Mesenchymal stem cell (in vitro differentiated cells and primary cell): ENCODE data around the gene CDKN2C.
"Not testable (repeated sequence)": the region's sequence is repeated elsewhere in the genome, so short reads cannot be mapped to it uniquely, and the experiment has no call there.

Source experiments
- DNase-seq: peaks from one replicate; pipeline ENCODE4 v3.0.0-alpha.2; 2013
- H2AFZ ChIP-seq: one replicate; pipeline ENCODE4 v1.6.1; 2013; ENCODE audit warnings: low read depth, mild to moderate bottlenecking, control low read depth, inconsistent platforms, low read length, moderate library complexity
- H2AK5ac ChIP-seq: 2 replicates; pipeline ENCODE4 v1.6.1; 2013; ENCODE audit warnings: low read length, moderate library complexity, mild to moderate bottlenecking, inconsistent platforms; ENCODE audit not compliant: severe bottlenecking
- H2BK120ac ChIP-seq: one replicate; pipeline ENCODE4 v1.6.1; 2013; ENCODE audit warnings: low read depth, mild to moderate bottlenecking, inconsistent platforms, low read length, moderate library complexity
- H2BK12ac ChIP-seq, 2 experiments: one replicate each; pipeline ENCODE4 v1.6.1; 2013; ENCODE audit warnings: inconsistent platforms in 2 of 2, low read length in 2 of 2, mild to moderate bottlenecking in 2 of 2, moderate library complexity in 2 of 2, control low read depth in 1 of 2
- H2BK15ac ChIP-seq: one replicate; pipeline ENCODE4 v1.6.1; 2013; ENCODE audit warnings: mild to moderate bottlenecking, low read depth, inconsistent platforms; ENCODE audit not compliant: poor library complexity, severe bottlenecking
- H2BK5ac ChIP-seq: 2 replicates; pipeline ENCODE4 v1.6.1; 2013; ENCODE audit warnings: low read depth, mild to moderate bottlenecking, low read length, control low read depth, inconsistent platforms; ENCODE audit not compliant: poor library complexity, severe bottlenecking
- H3K14ac ChIP-seq, 2 experiments: one replicate each; pipeline ENCODE4 v1.6.1; 2013; ENCODE audit warnings: inconsistent platforms in 2 of 2, low read length in 2 of 2, control low read depth in 1 of 2, mild to moderate bottlenecking in 1 of 2, moderate library complexity in 1 of 2
- H3K18ac ChIP-seq, 2 experiments: one replicate each; pipeline ENCODE4 v1.6.1; 2013; ENCODE audit warnings: inconsistent platforms in 2 of 2, low read length in 2 of 2, control low read depth in 1 of 2, low read depth in 1 of 2, mild to moderate bottlenecking in 1 of 2
- H3K23ac ChIP-seq, 2 experiments: one replicate each; pipeline ENCODE4 v1.6.1; 2013; ENCODE audit warnings: inconsistent platforms in 2 of 2, low read length in 2 of 2, mild to moderate bottlenecking in 2 of 2, moderate library complexity in 2 of 2, control low read depth in 1 of 2
- H3K27ac ChIP-seq: 2 replicates; pipeline ENCODE4 v1.5.1; 2013; ENCODE audit warnings: mild to moderate bottlenecking, moderate library complexity, low read length, control low read depth, inconsistent platforms; ENCODE audit not compliant: poor library complexity, severe bottlenecking
- H3K27me3 ChIP-seq, 2 experiments: 2 replicates each; pipeline versions ENCODE4 v1.6.1 to v1.7.0; 2013; ENCODE audit warnings: low read length in 2 of 2, mild to moderate bottlenecking in 2 of 2, moderate library complexity in 2 of 2, control low read depth in 1 of 2, inconsistent platforms in 1 of 2; ENCODE audit not compliant: control insufficient read depth in 1 of 2, insufficient read depth in 1 of 2
- H3K36me3 ChIP-seq, 2 experiments: 2 replicates each; pipeline versions ENCODE4 v1.6.1 to v1.7.0; 2013; ENCODE audit warnings: low read length in 2 of 2, control low read depth in 1 of 2, inconsistent platforms in 1 of 2, low read depth in 1 of 2, mild to moderate bottlenecking in 1 of 2; ENCODE audit not compliant: insufficient read depth in 2 of 2, control insufficient read depth in 1 of 2
- H3K4ac ChIP-seq, 2 experiments: one replicate each; pipeline ENCODE4 v1.6.1; 2013; ENCODE audit warnings: inconsistent platforms in 2 of 2, low read length in 2 of 2, mild to moderate bottlenecking in 2 of 2, moderate library complexity in 2 of 2, control low read depth in 1 of 2, low read depth in 1 of 2
- H3K4me1 ChIP-seq: 2 replicates; pipeline ENCODE4 v1.6.1; 2013; ENCODE audit warnings: low read depth, low read length, control low read depth; ENCODE audit not compliant: control insufficient read depth, insufficient read depth
- H3K4me2 ChIP-seq: 2 replicates; pipeline ENCODE4 v1.6.1; 2013; ENCODE audit warnings: low read length, mild to moderate bottlenecking, inconsistent platforms; ENCODE audit not compliant: poor library complexity, severe bottlenecking
- H3K4me3 ChIP-seq, 2 experiments: 2 replicates each; pipeline versions ENCODE4 v1.5.1 to v1.7.0; 2013; ENCODE audit warnings: low read length in 2 of 2, mild to moderate bottlenecking in 2 of 2, control low read depth in 1 of 2, low read depth in 1 of 2; ENCODE audit not compliant: insufficient read depth in 1 of 2
- H3K79me1 ChIP-seq: replicated peaks from 2 replicates; pipeline ENCODE4 v1.6.1; 2013; ENCODE audit warnings: mild to moderate bottlenecking, control low read depth, low read length, inconsistent platforms; ENCODE audit not compliant: poor library complexity, severe bottlenecking
- H3K9ac ChIP-seq: 2 replicates; pipeline ENCODE4 v1.7.0; 2013; ENCODE audit warnings: mild to moderate bottlenecking, low read length, moderate library complexity
- H3K9me3 ChIP-seq: 2 replicates; pipeline ENCODE4 v1.7.0; 2013; ENCODE audit warnings: mild to moderate bottlenecking, low read length; ENCODE audit not compliant: control insufficient read depth
- H4K8ac ChIP-seq: one replicate; pipeline ENCODE4 v1.6.1; 2013; ENCODE audit warnings: inconsistent platforms, mild to moderate bottlenecking, low read length, moderate library complexity
- H4K91ac ChIP-seq: one replicate; pipeline ENCODE4 v1.6.1; 2013; ENCODE audit warnings: mild to moderate bottlenecking, low read length, inconsistent platforms
- WGBS: methylation state at CpG from one replicate; pipeline ENCODE4 v1.1.7; 2013; ENCODE audit warnings: mixed read lengths; 5-methylcytosine and 5-hydroxymethylcytosine counted together

The CDKN2C gene

DNA sequence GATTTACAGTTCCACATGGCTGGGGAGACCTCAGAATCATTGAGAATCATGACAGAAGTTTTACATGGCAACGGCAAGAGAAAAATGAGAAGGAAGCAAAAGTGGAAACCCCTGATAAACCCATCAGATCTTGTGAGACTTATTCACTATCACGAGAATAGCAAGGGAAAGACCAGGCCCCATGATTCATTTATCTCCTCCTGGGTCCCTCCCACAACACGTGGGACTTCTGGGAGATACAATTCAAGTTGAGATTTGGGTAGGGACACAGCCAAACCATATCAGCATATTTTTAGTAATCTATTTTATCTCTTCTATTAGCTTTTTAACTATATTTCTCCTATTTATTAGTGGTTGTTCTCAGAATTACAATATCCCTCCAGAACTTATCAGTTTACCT lies 36.3 kb upstream of the CDKN2C start:
- not testable (repeated sequence) for H3K36me3 ChIP-seq, H4K8ac ChIP-seq, H2AK5ac ChIP-seq, H3K9me3 ChIP-seq, DNase-seq, H3K4me1 ChIP-seq, H2BK15ac ChIP-seq, H3K14ac ChIP-seq, H2BK5ac ChIP-seq, H2AFZ ChIP-seq, H2BK12ac ChIP-seq, H3K4ac ChIP-seq, H3K27ac ChIP-seq, H2BK120ac ChIP-seq, H3K4me2 ChIP-seq, H3K23ac ChIP-seq, H3K9ac ChIP-seq, H4K91ac ChIP-seq, H3K18ac ChIP-seq, H3K4me3 ChIP-seq, H3K27me3 ChIP-seq
- WGBS, result 100% methylated on average over 2 of the region's 3 CpGs
- peaks cover 17% of the 10 kb centered on the region for H3K79me1 ChIP-seq

DNA sequence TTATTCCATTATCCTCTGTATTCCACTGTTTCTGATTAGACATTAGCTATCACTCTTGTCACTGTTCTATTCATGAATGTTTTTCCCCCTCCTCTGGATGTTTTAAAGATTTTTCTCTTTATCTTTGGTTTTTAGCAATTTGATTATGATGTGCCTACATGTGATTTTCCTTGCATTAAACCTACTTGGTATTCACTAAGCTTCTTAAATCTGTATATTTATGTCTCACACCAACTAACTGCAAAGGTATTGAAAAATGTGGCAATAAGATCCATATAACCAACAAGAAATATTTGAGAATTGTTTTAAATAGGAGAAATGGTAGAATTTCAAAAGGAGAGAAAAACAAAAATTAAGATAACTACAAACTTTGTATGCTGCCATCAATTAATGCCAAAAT lies 35.2 kb upstream of the CDKN2C start:
- Histone ChIP-seq H3K9ac (no peak overlapping the region), H3K9me3 (no peaks in the 10 kb centered on the region), H2BK12ac (no peak overlapping the region), H3K4ac (no peak overlapping the region), H3K4me1 (no peaks in the 10 kb centered on the region), H3K79me1 (peaks cover 16% of the 10 kb centered on the region), H3K23ac (no peak overlapping the region), H3K18ac (no peak overlapping the region), H2AK5ac (no peak overlapping the region), H3K27ac (no peak overlapping the region), H3K4me3 (no peak overlapping the region), H4K91ac (no peak overlapping the region), H4K8ac (no peak overlapping the region), H2BK120ac (no peak overlapping the region), H3K4me2 (no peak overlapping the region), H3K14ac (no peak overlapping the region), H2BK15ac (no peak overlapping the region), H2BK5ac (no peak overlapping the region), H3K36me3 (peaks cover 0 to 5% of the 10 kb centered on the region in 2 experiments), H2AFZ (no peak overlapping the region), H3K27me3 (no peaks in the 10 kb centered on the region)
- no peak for DNase-seq

DNA sequence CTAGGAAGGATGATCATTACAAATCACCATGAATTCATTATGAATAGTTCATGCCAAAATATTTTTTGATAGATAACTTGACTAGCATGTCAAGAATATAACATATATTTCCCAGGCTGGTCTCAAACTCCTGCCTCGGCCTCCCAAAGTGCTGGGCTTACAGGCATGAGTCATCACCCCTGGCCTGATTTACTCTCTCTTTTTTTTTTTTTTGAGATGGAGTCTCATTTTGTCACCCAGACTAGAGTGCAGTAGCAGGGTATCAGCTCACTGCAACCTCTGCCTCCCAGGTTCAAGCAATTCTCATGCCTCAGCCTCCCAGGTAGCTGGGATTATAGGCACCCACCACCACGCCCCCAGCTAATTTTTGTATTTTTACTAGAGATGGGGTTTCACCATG lies 34.8 kb upstream of the CDKN2C start:
- not testable (repeated sequence) for H3K18ac ChIP-seq, H3K4me1 ChIP-seq, H3K36me3 ChIP-seq, H2AFZ ChIP-seq, H2BK120ac ChIP-seq, H4K8ac ChIP-seq, H3K4ac ChIP-seq, H3K9me3 ChIP-seq, H4K91ac ChIP-seq, H2BK5ac ChIP-seq, H3K27ac ChIP-seq, H3K4me3 ChIP-seq, H2BK12ac ChIP-seq, H2BK15ac ChIP-seq, H3K27me3 ChIP-seq, H3K9ac ChIP-seq, H3K23ac ChIP-seq, H2AK5ac ChIP-seq, H3K14ac ChIP-seq, H3K4me2 ChIP-seq
- H3K79me1 ChIP-seq, result peaks cover 18% of the 10 kb centered on the region
- peak; percentile 14 for DNase-seq
- 72% methylated on average over 2 of the region's 2 CpGs for WGBS

DNA sequence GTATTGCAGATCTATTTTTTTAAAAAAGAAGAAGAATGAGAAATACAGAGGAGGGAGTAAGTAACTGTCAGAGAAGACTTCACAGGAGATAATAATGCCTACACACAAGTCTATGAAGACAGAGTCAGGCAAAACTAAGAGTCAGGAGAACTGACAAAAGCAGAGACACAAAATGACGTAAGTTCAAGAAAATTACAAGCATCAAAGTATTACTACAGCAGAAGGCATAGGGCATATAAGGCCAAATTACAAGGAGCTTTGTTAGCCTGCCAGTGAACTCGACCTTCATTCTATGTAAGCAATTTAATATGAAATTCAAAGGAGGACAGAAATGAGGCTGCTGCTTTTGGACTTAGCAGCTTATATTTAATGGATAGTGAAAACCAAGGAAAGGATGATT lies 33.7 kb upstream of the CDKN2C start:
- Histone ChIP-seq H2BK5ac (no peak overlapping the region), H3K9me3 (no peaks in the 10 kb centered on the region), H3K23ac (no peak overlapping the region), H3K14ac (no peak overlapping the region), H2AFZ (no peak overlapping the region), H2BK12ac (no peak overlapping the region), H3K27ac (no peak overlapping the region), H3K27me3 (no peaks in the 10 kb centered on the region), H2BK120ac (no peak overlapping the region), H4K8ac (no peak overlapping the region), H4K91ac (no peak overlapping the region), H2AK5ac (no peak overlapping the region), H3K36me3 (peaks cover 0 to 5% of the 10 kb centered on the region in 2 experiments), H2BK15ac (no peak overlapping the region), H3K4me1 (no peaks in the 10 kb centered on the region), H3K4me2 (no peak overlapping the region), H3K9ac (no peak overlapping the region), H3K79me1 (peaks cover 21% of the 10 kb centered on the region), H3K18ac (no peak overlapping the region), H3K4ac (no peak overlapping the region), H3K4me3 (no peak overlapping the region)
- DNase-seq, result no peak
- 89% methylated on average over 2 of the region's 2 CpGs for WGBS
